HG03175 (cell line): Measurements from ENCODE around the gene AKR1B15.

Source experiments
- ATAC-seq: cut with Tn5 transposase; IDR thresholded peaks from one replicate; pipeline ENCODE4 v1.9.1; 2021; ENCODE audit warnings: mild to moderate bottlenecking, moderate library complexity; ENCODE audit not compliant: unreplicated experiment

The AKR1B15 gene

DNA sequence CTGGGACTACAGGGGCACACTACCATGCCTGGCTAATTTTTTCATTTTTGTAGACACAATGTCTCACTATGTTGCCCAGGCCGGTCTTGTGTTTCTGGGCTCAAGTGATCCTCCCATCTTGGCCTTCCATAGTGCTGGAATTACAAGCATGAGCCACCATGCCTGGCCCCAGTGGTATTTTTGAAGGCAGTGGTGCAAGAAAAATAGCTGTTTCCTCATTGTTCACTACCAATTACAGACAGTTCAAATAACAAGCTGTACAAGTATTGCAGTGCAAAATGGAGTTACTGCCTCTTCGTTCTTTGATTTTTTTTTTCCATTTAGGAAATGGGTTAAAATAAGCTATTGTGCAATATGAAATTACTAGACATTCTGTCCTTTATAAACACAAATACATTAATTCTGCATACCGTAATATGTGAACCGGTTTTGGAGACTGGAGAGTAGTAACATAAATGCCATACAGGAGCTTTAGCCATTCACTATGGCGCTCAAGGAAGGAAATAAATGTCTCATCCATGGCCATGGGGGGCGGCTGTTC is 62.8 kb downstream of the AKR1B15 start:
- ATAC-seq, result no peak

DNA sequence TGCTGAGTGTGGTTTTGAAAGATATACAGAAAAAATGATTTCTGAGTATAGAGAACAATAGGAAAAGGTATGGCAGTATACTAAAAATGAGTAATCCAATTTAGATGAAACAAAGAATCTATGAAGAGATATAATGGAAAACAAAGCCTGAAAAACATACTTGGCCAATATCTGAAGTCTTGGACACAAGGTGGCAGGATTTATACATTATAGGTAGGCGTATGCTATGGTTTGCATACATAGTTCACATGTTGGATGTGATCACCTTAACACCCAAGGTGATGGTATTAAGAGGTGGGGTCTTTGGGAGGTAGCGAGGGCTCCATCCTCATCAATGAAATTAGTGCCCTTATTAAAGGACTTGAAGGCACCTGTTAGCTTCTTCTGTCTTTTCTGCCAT is 63.3 kb downstream of the AKR1B15 start:
- ATAC-seq, result no peak

GRCh38 chr7:134613623-134614347 is 64.9 kb downstream of the AKR1B15 start:
- no peak for ATAC-seq

- no peak for ATAC-seq
These were observed 67.7 kb downstream of the AKR1B15 start for GRCh38 chr7:134616611-134617010.

- ATAC-seq, result no peak
These were observed 70.0 kb downstream of the AKR1B15 start for GRCh38 chr7:134618756-134619530.

DNA sequence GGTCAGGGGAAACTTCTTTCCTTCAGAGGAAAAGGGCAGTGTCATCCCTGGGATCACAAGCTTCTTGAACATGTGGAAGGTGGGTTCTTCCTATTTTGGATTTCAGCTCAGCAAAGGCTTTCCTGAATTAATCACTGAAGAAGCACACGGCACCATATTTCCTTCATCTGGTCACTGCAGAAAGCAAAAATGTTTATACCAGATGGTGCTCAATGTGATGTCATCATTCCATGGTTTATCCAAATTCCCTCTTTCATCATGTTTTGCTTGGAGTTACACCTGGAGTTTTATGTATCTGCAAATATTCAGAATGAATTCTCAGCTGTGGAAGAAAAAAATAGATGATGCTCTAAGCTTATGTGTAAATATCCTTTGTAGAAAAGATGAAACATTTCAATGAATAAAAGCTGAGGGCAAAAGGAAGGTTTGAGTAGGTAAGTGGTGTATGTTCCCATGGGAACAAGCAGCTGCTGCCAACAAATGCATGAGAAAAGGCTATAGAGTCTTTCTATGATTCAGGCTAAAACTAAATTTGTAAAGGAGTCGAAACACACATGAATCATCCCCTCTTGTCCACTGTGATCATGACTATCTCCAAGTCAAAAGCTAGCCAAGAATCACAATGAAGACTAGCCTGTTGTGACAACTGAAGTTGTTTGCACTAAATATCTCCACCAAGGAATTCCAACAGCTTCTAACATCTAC is 70.9 kb downstream of the AKR1B15 start:
- no peak for ATAC-seq

GRCh38 chr7:134622303-134622995 is 73.5 kb downstream of the AKR1B15 start:
- no peak for ATAC-seq

GRCh38 chr7:134623193-134623592 is 74.3 kb downstream of the AKR1B15 start:
- no peak for ATAC-seq

DNA sequence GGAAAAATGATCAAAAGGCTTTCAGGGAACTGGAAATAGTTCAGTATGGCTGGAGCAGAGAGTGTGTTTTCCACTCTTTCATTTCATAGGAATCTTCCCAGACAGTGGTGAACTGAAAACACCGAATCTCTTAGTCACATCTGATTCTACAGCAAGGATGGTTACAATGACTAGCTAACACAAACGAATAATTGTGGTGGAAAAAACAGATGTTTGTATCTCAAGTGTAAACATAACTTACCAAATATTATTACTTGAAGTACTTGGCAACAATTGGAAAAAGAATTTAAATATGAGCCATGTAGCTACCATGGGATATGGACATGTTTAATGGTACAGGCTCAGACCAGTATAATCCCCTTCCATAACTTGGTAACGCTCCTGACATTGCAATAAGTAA is 76.6 kb downstream of the AKR1B15 start:
- ATAC-seq, result no peak

GRCh38 chr7:134627109-134627774 is 78.3 kb downstream of the AKR1B15 start:
- no peak for ATAC-seq

GRCh38 chr7:134627775-134628153 is 78.9 kb downstream of the AKR1B15 start:
- ATAC-seq, result no peak

DNA sequence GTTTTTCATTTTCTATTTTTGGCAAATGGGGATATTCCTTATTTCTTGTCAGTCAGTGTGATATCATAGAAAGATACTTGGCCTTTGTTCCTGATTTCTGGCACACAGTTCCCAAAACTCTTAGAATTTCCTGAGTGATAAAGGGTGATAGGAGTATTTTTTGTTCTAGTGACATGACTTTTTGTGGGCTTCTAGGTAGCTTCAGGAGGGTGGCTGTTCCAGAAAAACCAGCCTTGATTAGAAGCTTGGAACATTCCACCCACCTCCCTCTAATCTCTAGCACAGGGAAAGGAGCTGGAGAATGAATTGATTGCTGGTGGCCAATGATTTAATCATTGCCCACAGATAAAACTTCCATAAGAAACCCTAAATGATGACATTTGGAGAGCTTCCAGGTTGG is 80.5 kb downstream of the AKR1B15 start:
- ATAC-seq, result no peak
